Cardiac fibroblast (primary cell): Measurements from ENCODE around the gene SSH2.
A peak's percentile ranks its signal among the peaks of the same experiment; 100 is the strongest.

ENCODE experiments used
- DNase-seq, 2 donors: peaks; one replicate each; pipeline versions ENCODE4 v3.0.0 to v3.0.0-alpha.2; 2010; ENCODE audit warnings: low read depth in 2 of 2
- H3K4me3 ChIP-seq, 2 donors: replicated peaks in 1 of 2; 1 replicate in 1 of 2; 2 replicates in 1 of 2; pipeline ENCODE4 v1.5.1; 2011; ENCODE audit warnings: low read depth in 2 of 2, low read length in 2 of 2, mild to moderate bottlenecking in 2 of 2, moderate library complexity in 1 of 2
- TF ChIP-seq, protein P1 (sequence below): IDR thresholded peaks from one replicate; pipeline ENCODE4 v1.5.1; 2011; ENCODE audit warnings: low read depth, mild to moderate bottlenecking, low read length, inconsistent platforms

Gene SSH2

GRCh38 chr17:29593591-29594518 is 336.2 kb downstream of the SSH2 start:
- DNase-seq, result no peak
- H3K4me3 ChIP-seq, result peak overlapping the region; percentile 57 to 61

DNA sequence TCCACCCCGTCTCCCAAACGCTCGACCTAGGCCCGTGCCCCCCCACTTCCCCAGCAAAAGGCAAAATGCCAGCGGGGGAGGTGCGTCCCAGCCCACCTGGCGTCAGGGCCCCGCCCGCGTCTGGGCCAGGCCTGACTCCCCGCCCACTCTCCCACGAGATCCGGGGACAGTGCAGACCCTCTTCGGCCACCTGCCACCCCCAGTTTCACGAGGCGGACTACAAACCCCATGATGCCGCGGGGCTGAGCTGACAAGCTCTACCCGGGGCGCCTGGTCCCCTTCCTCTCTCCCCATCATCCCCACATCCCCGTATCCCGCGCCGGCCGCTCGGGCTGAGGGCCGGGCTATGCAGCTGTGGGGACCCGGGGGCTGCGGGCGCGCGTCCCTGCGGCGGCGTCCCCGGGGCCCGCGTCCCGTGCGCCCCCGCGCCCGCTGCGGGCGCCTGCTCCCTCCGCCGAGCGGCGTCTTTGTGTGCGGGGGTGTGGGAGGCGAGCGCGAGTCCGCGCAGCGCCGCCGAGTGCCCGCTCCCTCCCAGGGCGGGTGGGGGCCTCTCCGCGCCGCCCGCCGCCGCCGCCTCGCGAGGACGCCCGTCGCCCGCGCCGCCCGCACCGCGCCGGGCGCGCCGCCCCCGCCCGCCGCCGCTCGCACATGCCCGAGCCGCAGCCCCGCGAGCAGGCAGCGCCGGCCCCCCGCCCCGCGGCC is 337.0 kb downstream of the SSH2 start, which contains the start of gene ANKRD13B:
ANKRD13B (plus strand) TSS at position 283 of the 702 bp plus-strand sequence. CDS start 490 bp downstream, outside the sequence.
- TF ChIP-seq, protein P1, sequence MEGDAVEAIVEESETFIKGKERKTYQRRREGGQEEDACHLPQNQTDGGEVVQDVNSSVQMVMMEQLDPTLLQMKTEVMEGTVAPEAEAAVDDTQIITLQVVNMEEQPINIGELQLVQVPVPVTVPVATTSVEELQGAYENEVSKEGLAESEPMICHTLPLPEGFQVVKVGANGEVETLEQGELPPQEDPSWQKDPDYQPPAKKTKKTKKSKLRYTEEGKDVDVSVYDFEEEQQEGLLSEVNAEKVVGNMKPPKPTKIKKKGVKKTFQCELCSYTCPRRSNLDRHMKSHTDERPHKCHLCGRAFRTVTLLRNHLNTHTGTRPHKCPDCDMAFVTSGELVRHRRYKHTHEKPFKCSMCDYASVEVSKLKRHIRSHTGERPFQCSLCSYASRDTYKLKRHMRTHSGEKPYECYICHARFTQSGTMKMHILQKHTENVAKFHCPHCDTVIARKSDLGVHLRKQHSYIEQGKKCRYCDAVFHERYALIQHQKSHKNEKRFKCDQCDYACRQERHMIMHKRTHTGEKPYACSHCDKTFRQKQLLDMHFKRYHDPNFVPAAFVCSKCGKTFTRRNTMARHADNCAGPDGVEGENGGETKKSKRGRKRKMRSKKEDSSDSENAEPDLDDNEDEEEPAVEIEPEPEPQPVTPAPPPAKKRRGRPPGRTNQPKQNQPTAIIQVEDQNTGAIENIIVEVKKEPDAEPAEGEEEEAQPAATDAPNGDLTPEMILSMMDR, result no peak
- peak within 1 kb of the TSS; percentile 61 to 69 for H3K4me3 ChIP-seq
- no peak for DNase-seq

More at GRCh38 chr17:29593591-29594518, 336.2 kb downstream of the SSH2 start:
- TF ChIP-seq, protein P1, result no peak

DNA sequence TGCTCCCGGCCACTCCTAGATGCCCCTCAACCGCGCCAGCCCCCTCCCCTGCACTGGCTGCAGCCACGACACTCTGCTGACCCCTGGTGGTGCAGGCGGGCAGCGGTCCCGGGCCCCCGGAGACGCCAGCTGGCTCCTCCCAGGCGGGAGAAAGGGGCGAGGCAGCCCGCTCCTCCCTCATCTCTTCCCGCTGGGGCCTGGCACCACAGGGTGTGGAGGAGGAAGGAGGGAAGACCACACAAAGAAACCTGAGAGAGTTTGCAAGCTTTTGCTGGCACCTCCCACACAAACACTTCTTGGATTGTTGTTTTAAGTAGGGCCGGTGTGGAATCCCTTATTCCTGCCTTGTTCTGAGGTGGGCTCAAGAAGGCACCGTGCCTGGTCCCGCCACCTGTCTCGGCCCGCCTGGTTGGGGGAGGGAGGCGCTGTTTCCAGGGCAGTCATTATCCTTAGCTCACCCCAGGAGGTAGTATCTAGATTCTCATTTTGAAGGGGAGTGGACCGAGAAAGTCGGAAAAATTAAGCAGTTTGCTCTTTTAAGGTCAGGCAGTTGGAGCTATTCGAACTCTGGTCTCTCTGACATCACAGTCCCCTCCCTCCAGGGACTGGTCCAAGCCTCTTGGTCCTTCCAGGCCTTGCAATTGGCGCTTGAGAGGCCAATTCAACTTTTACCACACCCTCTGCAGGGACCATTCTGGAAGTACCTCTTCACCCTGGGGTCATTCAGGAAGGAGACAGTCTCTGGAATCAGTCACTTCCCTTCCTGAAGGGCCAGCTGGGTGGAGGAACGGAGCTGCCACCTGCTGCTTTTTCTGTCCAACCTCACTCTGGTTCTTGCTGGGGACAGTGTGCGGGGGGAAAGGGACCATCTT is 338.1 kb downstream of the SSH2 start:
- peak overlapping the region in 1 of 2 donors; percentile 18 for H3K4me3 ChIP-seq
- DNase-seq, result peak; percentile 66 to 83
- TF ChIP-seq, protein P1, result peak; percentile 95

GRCh38 chr17:29591146-29591736 is 338.8 kb downstream of the SSH2 start:
- H3K4me3 ChIP-seq, result peak overlapping the region; percentile 18 to 21
- TF ChIP-seq, protein P1, result no peak
- DNase-seq, result peak; percentile 52 to 61

- TF ChIP-seq, protein P1, result no peak
- H3K4me3 ChIP-seq, result peak overlapping the region in 1 of 2 donors; percentile 55
- peak; percentile 46 to 69 for DNase-seq
Observed at GRCh38 chr17:29590411-29591145, 339.4 kb downstream of the SSH2 start.
